Parathyroid adenoma (tissue), 2 donors: ENCODE data around the gene NF1.
"Not testable (repeated sequence)": the region's sequence is repeated elsewhere in the genome, so short reads cannot be mapped to it uniquely, and the experiment has no call there.

ENCODE experiments used
- H2AFZ ChIP-seq: fragments of 300-600 bp; sonication (generic); one replicate; pipeline ENCODE4 v1.7.0; 2017; ENCODE audit warnings: antibody characterized with exemption, mild to moderate bottlenecking
- H3K27ac ChIP-seq: fragments of 300-600 bp; sonication (generic); one replicate; pipeline ENCODE4 v1.7.0; 2017
- H3K27me3 ChIP-seq: fragments of 300-600 bp; sonication (generic); one replicate; pipeline ENCODE4 v1.7.0; 2017; ENCODE audit warnings: low read length; ENCODE audit not compliant: control insufficient read depth, insufficient read depth
- H3K36me3 ChIP-seq: fragments of 300-600 bp; sonication (generic); one replicate; pipeline ENCODE4 v1.7.0; 2017; ENCODE audit warnings: low read length; ENCODE audit not compliant: control insufficient read depth, insufficient read depth
- H3K4me1 ChIP-seq: fragments of 300-600 bp; sonication (generic); one replicate; pipeline ENCODE4 v1.7.0; 2017; ENCODE audit warnings: control low read depth
- H3K4me2 ChIP-seq: fragments of 300-600 bp; sonication (generic); one replicate; pipeline ENCODE4 v1.7.0; 2017; ENCODE audit warnings: low read length
- H3K4me3 ChIP-seq: fragments of 300-600 bp; sonication (generic); one replicate; pipeline ENCODE4 v1.7.0; 2017; ENCODE audit warnings: low read depth, low read length
- H3K79me2 ChIP-seq: fragments of 300-600 bp; sonication (generic); one replicate; pipeline ENCODE4 v1.7.0; 2017; ENCODE audit warnings: control low read depth
- H3K9ac ChIP-seq: fragments of 300-600 bp; sonication (generic); one replicate; pipeline ENCODE4 v1.7.0; 2017; ENCODE audit warnings: mild to moderate bottlenecking
- H3K9me3 ChIP-seq: fragments of 300-600 bp; sonication (generic); one replicate; pipeline ENCODE4 v1.7.0; 2017; ENCODE audit warnings: low read length; ENCODE audit not compliant: control insufficient read depth
- TF ChIP-seq, protein P1 (sequence below): fragments of 300-600 bp; sonication (generic); IDR thresholded peaks from one replicate; pipeline ENCODE4 v1.7.0; 2017; ENCODE audit warnings: antibody characterized with exemption, mild to moderate bottlenecking
- donor health status: primary hyperparathyroidism.

Gene NF1

DNA sequence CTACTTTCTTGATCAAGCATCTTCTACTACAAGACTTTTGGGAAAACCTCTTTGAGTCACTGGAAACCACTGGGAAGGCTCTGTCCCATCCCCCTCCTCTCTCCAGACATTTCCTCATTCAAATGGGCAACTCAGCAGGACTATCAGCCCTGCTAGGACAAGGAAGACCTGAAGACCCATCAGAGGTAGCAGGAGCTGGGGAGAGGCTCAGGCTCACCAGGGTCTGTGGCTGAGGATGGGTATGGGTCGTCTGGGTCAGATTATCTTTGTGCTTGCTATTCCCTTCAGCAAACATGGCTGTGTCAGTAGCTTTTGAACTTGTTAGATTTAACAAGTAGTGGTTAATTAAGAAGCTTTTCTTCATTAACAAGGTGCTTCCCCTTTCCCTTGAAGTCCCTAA lies 15.0 kb upstream of the NF1 start:
- H2AFZ ChIP-seq = no peak overlapping the region
- H3K4me1 ChIP-seq = no peaks in the 10 kb centered on the region
- H3K4me3 ChIP-seq = no peak overlapping the region
- H3K79me2 ChIP-seq = no peaks in the 10 kb centered on the region
- no peak overlapping the region for H3K27ac ChIP-seq
- H3K27me3 ChIP-seq = no peaks in the 10 kb centered on the region
- no peaks in the 10 kb centered on the region for H3K36me3 ChIP-seq
- no peak overlapping the region for H3K4me2 ChIP-seq
- TF ChIP-seq, protein P1, sequence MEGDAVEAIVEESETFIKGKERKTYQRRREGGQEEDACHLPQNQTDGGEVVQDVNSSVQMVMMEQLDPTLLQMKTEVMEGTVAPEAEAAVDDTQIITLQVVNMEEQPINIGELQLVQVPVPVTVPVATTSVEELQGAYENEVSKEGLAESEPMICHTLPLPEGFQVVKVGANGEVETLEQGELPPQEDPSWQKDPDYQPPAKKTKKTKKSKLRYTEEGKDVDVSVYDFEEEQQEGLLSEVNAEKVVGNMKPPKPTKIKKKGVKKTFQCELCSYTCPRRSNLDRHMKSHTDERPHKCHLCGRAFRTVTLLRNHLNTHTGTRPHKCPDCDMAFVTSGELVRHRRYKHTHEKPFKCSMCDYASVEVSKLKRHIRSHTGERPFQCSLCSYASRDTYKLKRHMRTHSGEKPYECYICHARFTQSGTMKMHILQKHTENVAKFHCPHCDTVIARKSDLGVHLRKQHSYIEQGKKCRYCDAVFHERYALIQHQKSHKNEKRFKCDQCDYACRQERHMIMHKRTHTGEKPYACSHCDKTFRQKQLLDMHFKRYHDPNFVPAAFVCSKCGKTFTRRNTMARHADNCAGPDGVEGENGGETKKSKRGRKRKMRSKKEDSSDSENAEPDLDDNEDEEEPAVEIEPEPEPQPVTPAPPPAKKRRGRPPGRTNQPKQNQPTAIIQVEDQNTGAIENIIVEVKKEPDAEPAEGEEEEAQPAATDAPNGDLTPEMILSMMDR = no peak
- H3K9me3 ChIP-seq = no peaks in the 10 kb centered on the region
- no peak overlapping the region for H3K9ac ChIP-seq

DNA sequence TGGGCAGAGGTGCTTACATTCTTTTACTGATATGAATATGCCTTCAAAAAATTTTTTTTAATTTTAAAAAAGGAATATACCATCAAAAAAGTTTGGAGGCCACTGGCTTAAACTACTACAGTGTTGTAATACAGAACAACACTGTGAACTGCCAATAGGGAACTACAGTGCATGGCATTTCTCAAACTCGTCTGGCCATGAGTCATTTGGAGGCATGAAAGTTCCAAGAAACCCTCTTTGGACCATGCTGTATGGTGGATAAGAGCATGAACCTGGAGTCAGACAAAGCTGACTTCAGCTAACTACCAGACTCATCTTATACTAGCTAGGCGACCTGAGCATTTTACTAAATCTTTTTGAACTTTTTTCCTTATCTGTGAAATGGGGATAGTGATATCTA lies 9.2 kb upstream of the NF1 start:
- Histone ChIP-seq H2AFZ (no peak overlapping the region), H3K4me2 (no peak overlapping the region), H3K4me1 (no peaks in the 10 kb centered on the region), H3K36me3 (no peaks in the 10 kb centered on the region), H3K27me3 (no peaks in the 10 kb centered on the region), H3K9ac (no peak overlapping the region), H3K79me2 (no peaks in the 10 kb centered on the region), H3K9me3 (no peaks in the 10 kb centered on the region), H3K27ac (no peak overlapping the region), H3K4me3 (no peak overlapping the region)
- TF ChIP-seq, protein P1 = no peak

- Histone ChIP-seq H2AFZ (no peak overlapping the region), H3K79me2 (no peaks in the 10 kb centered on the region), H3K36me3 (no peaks in the 10 kb centered on the region)
Measured at GRCh38 chr17:31089471-31089870, 5.3 kb upstream of the NF1 start.

DNA sequence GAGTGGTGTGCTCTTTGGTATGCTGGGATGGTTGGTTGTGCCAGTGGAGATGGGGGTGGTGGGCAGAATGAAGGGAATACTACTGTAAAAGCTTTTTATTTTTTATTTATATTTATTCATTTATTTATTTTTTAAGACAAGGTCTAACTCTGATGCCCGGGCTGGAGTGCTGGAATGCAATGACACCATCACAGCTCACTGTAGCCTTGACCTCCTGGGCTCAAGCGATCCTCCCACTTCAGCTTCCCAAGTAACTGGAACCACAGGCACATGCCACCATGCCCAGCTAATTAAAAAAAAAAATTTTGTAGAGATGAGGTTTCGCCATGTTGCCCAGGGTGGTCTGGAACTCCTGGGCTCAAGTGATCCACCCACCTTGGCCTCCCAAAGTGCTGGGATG lies 4.1 kb upstream of the NF1 start:
- H3K4me1 ChIP-seq, H3K4me2 ChIP-seq, H3K27ac ChIP-seq, H2AFZ ChIP-seq, H3K79me2 ChIP-seq, H3K9ac ChIP-seq, H3K9me3 ChIP-seq, H3K36me3 ChIP-seq, H3K27me3 ChIP-seq, H3K4me3 ChIP-seq: not testable (repeated sequence)

More at GRCh38 chr17:31089471-31089870, 5.3 kb upstream of the NF1 start:
- Histone ChIP-seq H3K27ac (no peak overlapping the region), H3K4me3 (no peak overlapping the region), H3K4me1 (no peaks in the 10 kb centered on the region), H3K9ac (no peak overlapping the region), H3K27me3 (no peaks in the 10 kb centered on the region), H3K9me3 (no peaks in the 10 kb centered on the region), H3K4me2 (no peak overlapping the region)
- TF ChIP-seq, protein P1 = no peak

DNA sequence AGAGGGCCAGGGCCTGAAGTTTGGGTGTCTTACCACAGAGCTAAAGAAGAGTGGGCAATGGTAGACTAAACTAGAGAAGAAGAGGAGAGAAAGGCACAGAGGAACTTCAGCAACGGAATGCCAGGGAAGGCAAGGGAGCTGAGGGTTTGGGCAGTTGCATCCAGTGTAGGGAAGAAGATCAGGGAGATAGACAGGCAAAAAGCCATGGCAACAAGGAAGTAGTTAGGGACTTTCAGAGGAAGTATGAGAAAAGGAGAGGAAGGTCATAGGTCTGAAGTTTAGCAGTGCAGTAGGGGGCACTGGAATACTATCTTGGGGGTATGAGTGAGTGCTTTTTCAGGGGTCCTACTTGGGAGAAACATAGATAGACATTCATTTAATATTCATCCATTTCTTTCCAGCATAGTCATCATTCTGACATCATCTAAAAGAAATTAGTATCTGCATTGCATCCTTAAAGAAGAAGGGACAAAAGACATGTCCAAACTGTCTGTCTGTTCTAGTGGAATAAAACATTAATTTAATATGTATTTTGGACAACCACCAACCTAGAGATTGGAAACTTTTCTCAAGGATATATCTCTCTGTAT lies 2.2 kb upstream of the NF1 start:
- no peak overlapping the region for H3K4me3 ChIP-seq
- H3K27ac ChIP-seq = no peak overlapping the region
- H2AFZ ChIP-seq = no peak overlapping the region
- no peaks in the 10 kb centered on the region for H3K79me2 ChIP-seq
- no peaks in the 10 kb centered on the region for H3K4me1 ChIP-seq
- no peak overlapping the region for H3K9ac ChIP-seq
- TF ChIP-seq, protein P1 = no peak
- H3K4me2 ChIP-seq = no peak overlapping the region
- H3K36me3 ChIP-seq = no peaks in the 10 kb centered on the region
- no peaks in the 10 kb centered on the region for H3K9me3 ChIP-seq
- H3K27me3 ChIP-seq = no peaks in the 10 kb centered on the region
